Progenitor cell of endocrine pancreas (in vitro differentiated cells): ENCODE results near the gene TMEM132E. TPM values are rescaled to one million over a fixed set of nuclear protein-coding genes. Genes with fewer than 3 reads are reported as not detected.

Experiments
- DNase-seq: peaks from one replicate; pipeline ENCODE4 v3.0.0; 2021; ENCODE audit warnings: low spot score; ENCODE audit not compliant: unreplicated experiment
- H3K27ac Mint-ChIP-seq: 2 replicates; pipeline ENCODE4 v1.8.0; 2021; ENCODE audit warnings: mild to moderate bottlenecking, moderate library complexity, mixed read lengths
- H3K27me3 Mint-ChIP-seq: 2 replicates; pipeline ENCODE4 v1.8.0; 2021; ENCODE audit warnings: mixed read lengths
- H3K36me3 Mint-ChIP-seq: 2 replicates; pipeline ENCODE4 v1.8.0; 2022; ENCODE audit warnings: mixed read lengths; ENCODE audit not compliant: insufficient read depth
- H3K4me1 Mint-ChIP-seq: 2 replicates; pipeline ENCODE4 v1.8.0; 2021; ENCODE audit warnings: low read depth, mixed read lengths
- H3K4me3 Mint-ChIP-seq: 2 replicates; pipeline ENCODE4 v1.8.0; 2021; ENCODE audit warnings: low read depth, mild to moderate bottlenecking, moderate library complexity, mixed read lengths
- H3K9me3 Mint-ChIP-seq: 2 replicates; pipeline ENCODE4 v1.8.0; 2021; ENCODE audit warnings: low read depth, mixed read lengths
- total RNA-seq: library from RNA; stranded (reverse); gene quantifications from 2 replicates; pipeline ENCODE4 v1.2.1, GENCODE V29; 2021
- TF ChIP-seq, protein P1 (sequence below): fragments of 200-600 bp; sonication (generic); IDR thresholded peaks from one replicate; pipeline ENCODE4 v1.5.0; 2021; ENCODE audit warnings: antibody characterized with exemption, mild to moderate bottlenecking; ENCODE audit not compliant: unreplicated experiment

Gene TMEM132E
- total RNA-seq, 1 donor from 2014 or later, result 0.05 TPM

DNA sequence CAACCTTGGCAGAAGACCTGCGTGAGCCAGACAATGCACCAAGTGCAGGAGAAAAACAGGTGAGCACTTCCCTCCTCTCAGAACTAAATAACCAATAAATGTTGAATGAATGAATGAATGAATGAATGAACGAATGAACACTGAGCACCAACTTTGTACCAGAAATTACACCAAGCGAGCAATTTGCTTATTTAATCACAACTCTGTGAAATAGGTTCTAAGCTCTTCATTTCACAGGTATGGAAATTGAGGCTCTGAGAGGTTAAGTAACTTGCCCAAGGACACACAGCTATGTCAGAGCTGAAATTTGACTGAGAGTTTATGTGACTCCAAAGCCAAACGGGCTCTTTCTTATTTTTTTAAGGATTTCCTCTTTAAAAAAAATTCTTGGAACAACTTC, 38.0 kb downstream of the TMEM132E start:
- no peak overlapping the region for H3K4me3 Mint-ChIP-seq
- H3K9me3 Mint-ChIP-seq, result no peaks in the 10 kb centered on the region
- H3K27ac Mint-ChIP-seq, result no peak overlapping the region
- H3K4me1 Mint-ChIP-seq, result peaks cover 7% of the 10 kb centered on the region
- peaks cover 27% of the 10 kb centered on the region for H3K27me3 Mint-ChIP-seq
- H3K36me3 Mint-ChIP-seq, result no peaks in the 10 kb centered on the region
- no peak for DNase-seq
- TF ChIP-seq, protein P1, sequence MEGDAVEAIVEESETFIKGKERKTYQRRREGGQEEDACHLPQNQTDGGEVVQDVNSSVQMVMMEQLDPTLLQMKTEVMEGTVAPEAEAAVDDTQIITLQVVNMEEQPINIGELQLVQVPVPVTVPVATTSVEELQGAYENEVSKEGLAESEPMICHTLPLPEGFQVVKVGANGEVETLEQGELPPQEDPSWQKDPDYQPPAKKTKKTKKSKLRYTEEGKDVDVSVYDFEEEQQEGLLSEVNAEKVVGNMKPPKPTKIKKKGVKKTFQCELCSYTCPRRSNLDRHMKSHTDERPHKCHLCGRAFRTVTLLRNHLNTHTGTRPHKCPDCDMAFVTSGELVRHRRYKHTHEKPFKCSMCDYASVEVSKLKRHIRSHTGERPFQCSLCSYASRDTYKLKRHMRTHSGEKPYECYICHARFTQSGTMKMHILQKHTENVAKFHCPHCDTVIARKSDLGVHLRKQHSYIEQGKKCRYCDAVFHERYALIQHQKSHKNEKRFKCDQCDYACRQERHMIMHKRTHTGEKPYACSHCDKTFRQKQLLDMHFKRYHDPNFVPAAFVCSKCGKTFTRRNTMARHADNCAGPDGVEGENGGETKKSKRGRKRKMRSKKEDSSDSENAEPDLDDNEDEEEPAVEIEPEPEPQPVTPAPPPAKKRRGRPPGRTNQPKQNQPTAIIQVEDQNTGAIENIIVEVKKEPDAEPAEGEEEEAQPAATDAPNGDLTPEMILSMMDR, result no peak

DNA sequence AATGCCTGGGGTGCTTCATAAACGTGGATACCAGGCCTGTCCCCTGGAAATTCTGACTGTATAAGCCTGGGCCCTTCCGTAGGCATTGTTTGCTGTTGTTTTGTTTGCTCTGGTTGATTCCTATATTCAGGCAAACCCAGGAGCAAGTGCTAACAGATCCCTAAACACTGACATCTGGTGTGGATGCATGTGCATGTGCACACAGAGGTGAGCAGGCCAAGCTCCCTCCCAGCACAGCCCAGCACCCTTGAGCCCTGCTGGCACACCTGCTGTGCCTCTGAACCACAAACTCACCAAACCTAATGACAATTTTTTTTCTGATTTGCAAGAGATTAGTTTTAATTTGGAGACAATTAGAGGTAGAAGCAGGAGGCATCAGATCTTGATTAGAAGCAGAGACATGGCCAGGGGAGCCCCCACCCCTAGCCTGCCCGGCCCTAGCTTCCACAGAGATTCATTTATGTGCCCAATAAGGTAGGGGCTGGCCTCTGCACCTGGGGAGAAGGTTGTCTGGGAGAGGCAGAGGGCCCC, 40.4 kb downstream of the TMEM132E start:
- no peak overlapping the region for H3K27ac Mint-ChIP-seq
- no peak for DNase-seq
- peaks cover 6% of the 10 kb centered on the region for H3K4me1 Mint-ChIP-seq
- no peaks in the 10 kb centered on the region for H3K9me3 Mint-ChIP-seq
- H3K27me3 Mint-ChIP-seq, result peaks cover 26% of the 10 kb centered on the region
- no peaks in the 10 kb centered on the region for H3K36me3 Mint-ChIP-seq
- TF ChIP-seq, protein P1, result no peak
- no peak overlapping the region for H3K4me3 Mint-ChIP-seq

DNA sequence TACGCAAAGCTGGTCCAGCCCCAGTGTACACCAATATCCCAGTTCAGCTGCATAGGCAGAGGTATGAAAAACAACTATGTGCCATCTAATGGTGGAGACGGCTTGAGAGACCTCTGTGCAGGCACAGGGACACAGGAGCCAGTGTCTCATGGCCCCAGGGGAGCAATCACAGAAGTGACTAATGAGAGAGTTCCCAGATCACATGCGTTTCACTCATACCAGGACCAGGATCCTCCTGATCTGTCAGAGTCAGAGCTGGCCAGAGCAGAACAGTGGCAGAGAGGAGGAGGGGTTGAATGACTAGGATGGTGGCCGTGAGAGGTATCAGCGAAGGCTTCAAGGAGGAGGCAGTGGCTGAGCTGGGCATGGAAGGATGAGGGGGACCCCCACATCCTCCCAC, 41.1 kb downstream of the TMEM132E start:
- DNase-seq, result no peak
- peaks cover 12% of the 10 kb centered on the region for H3K4me1 Mint-ChIP-seq
- H3K4me3 Mint-ChIP-seq, result no peak overlapping the region
- H3K27ac Mint-ChIP-seq, result no peak overlapping the region
- H3K27me3 Mint-ChIP-seq, result peaks cover 25% of the 10 kb centered on the region
- no peaks in the 10 kb centered on the region for H3K9me3 Mint-ChIP-seq
- TF ChIP-seq, protein P1, result no peak
- no peaks in the 10 kb centered on the region for H3K36me3 Mint-ChIP-seq

DNA sequence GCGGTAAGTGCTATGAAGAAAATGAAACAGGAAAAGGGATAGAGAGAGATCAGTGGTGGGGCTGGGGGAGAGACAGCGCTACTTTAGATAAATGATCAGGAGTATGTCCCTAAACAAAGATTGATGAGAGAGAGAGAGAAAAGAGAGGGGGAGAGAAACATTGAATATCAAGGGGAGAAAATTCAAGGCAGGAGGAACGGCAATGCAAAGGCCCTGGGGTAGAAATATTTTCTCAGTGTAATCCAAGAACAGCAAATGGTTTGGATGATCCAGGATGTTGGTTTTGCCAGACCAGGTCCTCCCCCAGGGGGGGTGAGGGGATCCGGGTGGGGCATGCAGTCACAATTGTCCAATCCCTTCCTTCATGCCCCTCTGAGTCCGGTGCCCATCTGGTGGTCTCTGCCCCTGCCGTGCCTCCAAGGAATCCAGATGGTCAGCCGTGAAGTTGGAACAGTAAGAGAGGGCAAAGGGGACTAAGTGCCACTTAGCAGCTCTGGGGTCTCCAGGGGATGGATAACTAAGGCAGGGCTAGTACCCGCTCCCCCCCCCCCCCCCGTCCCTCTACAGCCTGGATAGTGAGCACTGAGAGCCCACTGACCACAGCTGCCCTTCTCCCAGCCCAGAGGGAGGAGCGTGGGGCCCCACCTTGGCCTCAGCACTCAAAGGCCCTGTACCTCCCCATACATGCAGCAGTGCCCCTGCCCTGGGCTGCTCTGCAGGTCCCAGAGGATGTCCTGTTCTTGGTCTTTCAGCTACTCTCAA, 43.7 kb downstream of the TMEM132E start:
- Mint-ChIP-seq H3K9me3 (no peaks in the 10 kb centered on the region), H3K4me1 (peaks cover 9% of the 10 kb centered on the region), H3K27ac (no peak overlapping the region), H3K36me3 (no peaks in the 10 kb centered on the region), H3K27me3 (peaks cover 26% of the 10 kb centered on the region), H3K4me3 (no peak overlapping the region)
- TF ChIP-seq, protein P1, result no peak
- no peak for DNase-seq

DNA sequence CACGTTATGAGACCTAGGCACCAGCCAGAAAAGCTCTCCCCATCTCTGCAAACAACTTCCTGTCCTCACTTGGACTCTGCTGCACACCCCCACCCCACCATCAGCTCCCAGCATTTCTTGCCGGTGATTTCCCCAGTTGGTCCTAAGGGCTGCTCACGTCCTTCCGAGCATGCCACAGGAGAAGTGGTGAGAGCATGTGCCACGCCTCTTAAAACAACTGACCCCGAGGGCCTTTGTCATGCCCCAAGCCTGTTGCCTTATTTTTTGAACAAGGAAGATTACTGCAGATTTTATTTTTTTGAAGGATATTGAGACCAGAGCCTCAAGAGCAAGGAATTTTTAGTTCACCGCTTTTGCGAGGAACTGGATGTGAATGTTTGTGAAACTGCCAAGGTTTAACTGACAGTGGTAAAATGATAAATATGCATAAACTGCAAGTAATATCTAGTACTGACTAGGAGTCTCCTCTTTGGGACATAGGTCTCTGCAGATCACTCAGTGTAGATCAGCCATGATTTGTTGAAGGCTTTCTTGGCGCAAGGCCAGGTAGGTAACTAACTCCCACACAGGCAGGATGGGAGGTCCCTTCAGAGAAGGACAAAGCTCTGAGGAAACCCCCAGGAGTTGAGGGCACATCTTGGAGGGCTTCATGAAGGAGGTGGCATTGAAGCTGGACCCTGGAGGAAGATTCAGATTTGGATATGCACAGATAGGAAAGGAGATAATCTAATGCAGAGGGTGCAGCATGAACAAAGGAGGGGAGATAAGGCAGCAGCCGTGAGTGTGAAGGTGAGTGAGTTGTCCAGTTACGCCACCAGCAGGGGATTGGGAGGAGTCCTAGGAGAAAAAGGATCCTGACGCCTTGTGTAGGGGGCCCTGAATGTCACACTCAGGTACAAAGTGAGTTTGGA, 44.7 kb downstream of the TMEM132E start:
- no peaks in the 10 kb centered on the region for H3K36me3 Mint-ChIP-seq

More for the DNA sequence above, 44.7 kb downstream of the TMEM132E start:
- Mint-ChIP-seq H3K9me3 (no peaks in the 10 kb centered on the region), H3K27ac (no peak overlapping the region), H3K4me1 (peaks cover 9% of the 10 kb centered on the region), H3K27me3 (peaks cover 33% of the 10 kb centered on the region), H3K4me3 (no peak overlapping the region)
- TF ChIP-seq, protein P1, result no peak
- no peak for DNase-seq
